ENCODE data around the gene RNF217.

The RNF217 gene

GRCh38 chr6:125136378-125136777 is 174.1 kb downstream of the RNF217 start:
- DNase-seq (ENCODE audit: insufficient read length, low spot score) (no peak), FAIRE-seq (no peak)
- TF ChIP-seq CTCF (IDR thresholded peaks at IDR 0.05; ENCODE audit: insufficient read depth, missing control alignments): no peak

GRCh38 chr6:125138083-125138482 is 175.8 kb downstream of the RNF217 start:
- TF ChIP-seq CTCF (IDR thresholded peaks at IDR 0.05; ENCODE audit: insufficient read depth, missing control alignments): no peak
- DNase-seq (ENCODE audit: insufficient read length, low spot score) (no peak), FAIRE-seq (no peak)

- FAIRE-seq: no peak
- TF ChIP-seq CTCF (IDR thresholded peaks at IDR 0.05; ENCODE audit: insufficient read depth, missing control alignments): no peak
- DNase-seq (ENCODE audit: insufficient read length, low spot score): no peak
Measured at GRCh38 chr6:125140808-125141207, 178.6 kb downstream of the RNF217 start.
